Measurements from ENCODE around the gene KRTAP10-6.
"Not testable (repeated sequence)": the region's sequence is repeated elsewhere in the genome, so short reads cannot be mapped to it uniquely, and the experiment has no call there.

GRCh38 chr21:44601091-44601490 is 8.8 kb upstream of the KRTAP10-6 start:
- TF ChIP-seq CTCF (IDR thresholded peaks at IDR 0.05; ENCODE audit: low read depth, low read length); EZH2phosphoT487 (IDR thresholded peaks at IDR 0.05; ENCODE audit: low read depth): not testable (repeated sequence)

Measured in OCI-LY3 (cell line).